HS-27A (cell line): Measurements from ENCODE around the gene SRGAP2C.
"Not testable (repeated sequence)": the region's sequence is repeated elsewhere in the genome, so short reads cannot be mapped to it uniquely, and the experiment has no call there.

Experiments
- DNase-seq: peaks from one replicate; pipeline ENCODE4 v3.0.0-alpha.2; 2012; ENCODE audit warnings: low read depth, missing footprints

Gene SRGAP2C

GRCh38 chr1:121186191-121186590 lies 1.4 kb downstream of the SRGAP2C start:
- not testable (repeated sequence) for DNase-seq

GRCh38 chr1:121187914-121188313 lies 3.1 kb downstream of the SRGAP2C start:
- not testable (repeated sequence) for DNase-seq

- not testable (repeated sequence) for DNase-seq
Observed at GRCh38 chr1:121192512-121192911, 7.7 kb downstream of the SRGAP2C start.

GRCh38 chr1:121197095-121197882 lies 12.5 kb downstream of the SRGAP2C start:
- not testable (repeated sequence) for DNase-seq

GRCh38 chr1:121199763-121200162 lies 15.0 kb downstream of the SRGAP2C start:
- not testable (repeated sequence) for DNase-seq

GRCh38 chr1:121200232-121200631 lies 15.5 kb downstream of the SRGAP2C start:
- not testable (repeated sequence) for DNase-seq

- DNase-seq: not testable (repeated sequence)
Observed at GRCh38 chr1:121200985-121201981, 16.5 kb downstream of the SRGAP2C start.

- not testable (repeated sequence) for DNase-seq
Observed at GRCh38 chr1:121202986-121203385, 18.2 kb downstream of the SRGAP2C start.

- not testable (repeated sequence) for DNase-seq
Observed at GRCh38 chr1:121205786-121206711, 21.3 kb downstream of the SRGAP2C start.

- DNase-seq: not testable (repeated sequence)
Observed at GRCh38 chr1:121207328-121207727, 22.6 kb downstream of the SRGAP2C start.

- not testable (repeated sequence) for DNase-seq
Observed at GRCh38 chr1:121208375-121208774, 23.6 kb downstream of the SRGAP2C start.

- not testable (repeated sequence) for DNase-seq
Observed at GRCh38 chr1:121210778-121211177, 26.0 kb downstream of the SRGAP2C start.

- DNase-seq: not testable (repeated sequence)
Observed at GRCh38 chr1:121213491-121213890, 28.7 kb downstream of the SRGAP2C start.

- not testable (repeated sequence) for DNase-seq
Observed at GRCh38 chr1:121214544-121215156, 29.9 kb downstream of the SRGAP2C start.

- not testable (repeated sequence) for DNase-seq
Observed at GRCh38 chr1:121215699-121216417, 31.1 kb downstream of the SRGAP2C start.

GRCh38 chr1:121216676-121217075 lies 31.9 kb downstream of the SRGAP2C start:
- DNase-seq: not testable (repeated sequence)

- DNase-seq: not testable (repeated sequence)
Observed at GRCh38 chr1:121221770-121222169, 37.0 kb downstream of the SRGAP2C start.

- DNase-seq: not testable (repeated sequence)
Observed at GRCh38 chr1:121224714-121225113, 39.9 kb downstream of the SRGAP2C start.

GRCh38 chr1:121226295-121226904 lies 41.6 kb downstream of the SRGAP2C start:
- DNase-seq: not testable (repeated sequence)

GRCh38 chr1:121226925-121227324 lies 42.1 kb downstream of the SRGAP2C start:
- DNase-seq: not testable (repeated sequence)
